Mesothelial cell of epicardium (in vitro differentiated cells): ENCODE measurements around the gene ZNF223. TPM values are rescaled to one million over a fixed set of nuclear protein-coding genes. Genes with fewer than 3 reads are reported as not detected.

Source experiments
- DNase-seq, 2 experiments: peaks; one replicate each; pipeline ENCODE4 v3.0.0; 2021; ENCODE audit warnings: low spot score in 2 of 2; ENCODE audit not compliant: unreplicated experiment in 2 of 2
- H3K27ac Mint-ChIP-seq: 2 replicates; pipeline ENCODE4 v1.8.0; 2021; ENCODE audit warnings: mixed read lengths
- H3K27me3 Mint-ChIP-seq: 2 replicates; pipeline ENCODE4 v1.8.0; 2021; ENCODE audit warnings: low read depth, mixed read lengths
- H3K36me3 Mint-ChIP-seq: 2 replicates; pipeline ENCODE4 v1.8.0; 2021; ENCODE audit warnings: mixed read lengths
- H3K4me1 Mint-ChIP-seq: 2 replicates; pipeline ENCODE4 v1.8.0; 2021; ENCODE audit warnings: mixed read lengths
- H3K4me3 Mint-ChIP-seq: 2 replicates; pipeline ENCODE4 v1.8.0; 2021; ENCODE audit warnings: mild to moderate bottlenecking, moderate library complexity, mixed read lengths
- H3K9me3 Mint-ChIP-seq: 2 replicates; pipeline ENCODE4 v1.8.0; 2021; ENCODE audit warnings: mixed read lengths
- total RNA-seq: library from RNA; stranded (reverse); gene quantifications from 3 replicates; pipeline ENCODE4 v1.2.1, GENCODE V29; 2021
- TF ChIP-seq, protein P1 (sequence below): fragments of 200-600 bp; sonication (generic); IDR thresholded peaks from one replicate; pipeline ENCODE4 v1.5.0; 2021; ENCODE audit warnings: antibody characterized with exemption; ENCODE audit not compliant: unreplicated experiment

ZNF223 gene
- total RNA-seq, 1 donor from 2014 or later, result 9.2 TPM

DNA sequence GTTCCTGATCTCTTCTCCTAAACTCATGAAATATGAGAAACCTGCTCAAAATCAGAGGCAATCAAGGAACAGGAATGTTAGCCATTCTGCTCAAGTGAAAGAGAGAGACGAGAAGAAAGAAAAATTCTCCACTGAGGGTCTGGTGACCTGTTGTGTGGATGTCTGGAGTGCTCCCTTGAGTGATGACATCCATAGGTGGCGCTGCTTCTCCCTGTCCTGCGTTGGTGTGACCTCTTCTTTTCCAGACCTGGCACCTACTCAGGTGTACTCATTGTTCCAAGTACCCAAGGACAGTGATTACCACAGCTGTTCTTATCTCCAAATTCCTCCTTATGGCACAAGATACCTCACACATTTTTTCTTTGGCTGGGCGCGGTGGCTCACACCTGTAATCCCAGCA is 4.0 kb downstream of the ZNF223 start:
- DNase-seq, result no peak
- Mint-ChIP-seq H3K4me3 (no peak overlapping the region), H3K4me1 (peaks cover 22% of the 10 kb centered on the region), H3K36me3 (peaks cover 55% of the 10 kb centered on the region), H3K27me3 (peaks cover under 1% of the 10 kb centered on the region), H3K27ac (no peak overlapping the region), H3K9me3 (peaks cover 4% of the 10 kb centered on the region)
- TF ChIP-seq, protein P1, sequence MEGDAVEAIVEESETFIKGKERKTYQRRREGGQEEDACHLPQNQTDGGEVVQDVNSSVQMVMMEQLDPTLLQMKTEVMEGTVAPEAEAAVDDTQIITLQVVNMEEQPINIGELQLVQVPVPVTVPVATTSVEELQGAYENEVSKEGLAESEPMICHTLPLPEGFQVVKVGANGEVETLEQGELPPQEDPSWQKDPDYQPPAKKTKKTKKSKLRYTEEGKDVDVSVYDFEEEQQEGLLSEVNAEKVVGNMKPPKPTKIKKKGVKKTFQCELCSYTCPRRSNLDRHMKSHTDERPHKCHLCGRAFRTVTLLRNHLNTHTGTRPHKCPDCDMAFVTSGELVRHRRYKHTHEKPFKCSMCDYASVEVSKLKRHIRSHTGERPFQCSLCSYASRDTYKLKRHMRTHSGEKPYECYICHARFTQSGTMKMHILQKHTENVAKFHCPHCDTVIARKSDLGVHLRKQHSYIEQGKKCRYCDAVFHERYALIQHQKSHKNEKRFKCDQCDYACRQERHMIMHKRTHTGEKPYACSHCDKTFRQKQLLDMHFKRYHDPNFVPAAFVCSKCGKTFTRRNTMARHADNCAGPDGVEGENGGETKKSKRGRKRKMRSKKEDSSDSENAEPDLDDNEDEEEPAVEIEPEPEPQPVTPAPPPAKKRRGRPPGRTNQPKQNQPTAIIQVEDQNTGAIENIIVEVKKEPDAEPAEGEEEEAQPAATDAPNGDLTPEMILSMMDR, result no peak

GRCh38 chr19:44059229-44059628 is 7.4 kb downstream of the ZNF223 start:
- TF ChIP-seq, protein P1, result no peak
- H3K4me1 Mint-ChIP-seq, result no peaks in the 10 kb centered on the region
- H3K4me3 Mint-ChIP-seq, result no peak overlapping the region
- H3K9me3 Mint-ChIP-seq, result peaks cover 5% of the 10 kb centered on the region
- no peak for DNase-seq
- peaks cover 85% of the 10 kb centered on the region for H3K36me3 Mint-ChIP-seq
- H3K27ac Mint-ChIP-seq, result no peak overlapping the region
- no peaks in the 10 kb centered on the region for H3K27me3 Mint-ChIP-seq

GRCh38 chr19:44061038-44061437 is 9.2 kb downstream of the ZNF223 start:
- peaks cover 87% of the 10 kb centered on the region for H3K36me3 Mint-ChIP-seq
- no peak overlapping the region for H3K27ac Mint-ChIP-seq
- H3K9me3 Mint-ChIP-seq, result peaks cover 17% of the 10 kb centered on the region
- DNase-seq, result no peak
- no peak overlapping the region for H3K4me3 Mint-ChIP-seq
- TF ChIP-seq, protein P1, result no peak
- no peaks in the 10 kb centered on the region for H3K4me1 Mint-ChIP-seq
- no peaks in the 10 kb centered on the region for H3K27me3 Mint-ChIP-seq

GRCh38 chr19:44066305-44066704 is 14.5 kb downstream of the ZNF223 start:
- peaks cover 61% of the 10 kb centered on the region for H3K9me3 Mint-ChIP-seq
- H3K4me3 Mint-ChIP-seq, result no peak overlapping the region
- H3K36me3 Mint-ChIP-seq, result peaks cover 89% of the 10 kb centered on the region
- TF ChIP-seq, protein P1, result no peak
- H3K4me1 Mint-ChIP-seq, result peaks cover 2% of the 10 kb centered on the region
- no peaks in the 10 kb centered on the region for H3K27me3 Mint-ChIP-seq
- no peak overlapping the region for H3K27ac Mint-ChIP-seq
- no peak for DNase-seq

DNA sequence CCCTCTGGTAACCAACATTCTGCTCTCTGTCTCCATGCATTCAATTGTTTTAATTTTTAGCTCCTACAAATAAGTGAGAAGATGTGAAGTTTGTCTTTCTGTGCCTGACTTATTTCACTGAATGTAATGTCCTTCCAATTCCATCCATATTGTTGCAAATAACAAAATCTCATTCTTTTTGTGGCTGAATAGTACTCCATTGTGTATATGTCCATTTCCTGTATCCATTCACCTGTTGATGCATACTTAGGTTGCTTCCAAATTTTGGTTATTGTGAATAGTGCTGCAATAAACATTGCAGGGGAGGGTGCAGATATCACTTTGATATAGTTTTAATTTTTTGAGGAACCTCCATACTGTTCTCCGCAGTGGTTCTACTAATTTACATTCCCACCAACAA is 17.6 kb downstream of the ZNF223 start:
- Mint-ChIP-seq H3K27ac (no peak overlapping the region), H3K4me3 (no peak overlapping the region), H3K36me3 (peaks cover 63% of the 10 kb centered on the region), H3K4me1 (peaks cover 19% of the 10 kb centered on the region), H3K27me3 (no peaks in the 10 kb centered on the region), H3K9me3 (peaks cover 59% of the 10 kb centered on the region)
- no peak for DNase-seq
- TF ChIP-seq, protein P1, result no peak
